Lung (tissue), 12 donors: ENCODE data around the gene YRDC. TPM values are rescaled to one million over a fixed set of nuclear protein-coding genes. Genes with fewer than 3 reads are reported as not detected.

ENCODE experiments used
- ATAC-seq: fragments of 200-7000 bp; cut with Tn5 transposase; one replicate; pipeline ENCODE4 v1.9.1; 2020; ENCODE audit warnings: moderate number of reproducible peaks; ENCODE audit not compliant: insufficient read depth, low FRiP score
- DNase-seq, 3 donors: peaks; one replicate each; pipeline ENCODE4 v3.0.0-alpha.2; 2013 to 2017
- H3K27ac ChIP-seq, 2 donors: one replicate each; pipeline ENCODE4 v1.5.1; 2013; ENCODE audit warnings: mild to moderate bottlenecking in 2 of 2, moderate library complexity in 2 of 2, control low read depth in 1 of 2, inconsistent platforms in 1 of 2, low read depth in 1 of 2, low read length in 1 of 2
- H3K27me3 ChIP-seq, 3 donors: one replicate each; pipeline ENCODE4 v1.5.1; 2013; ENCODE audit warnings: low read length in 2 of 3; ENCODE audit not compliant: control insufficient read depth in 3 of 3, insufficient read depth in 3 of 3
- H3K36me3 ChIP-seq, 4 donors: one replicate each; pipeline ENCODE4 v1.5.1; 2013; ENCODE audit warnings: low read length in 4 of 4, mild to moderate bottlenecking in 1 of 4, moderate library complexity in 1 of 4; ENCODE audit not compliant: control insufficient read depth in 4 of 4, insufficient read depth in 4 of 4
- H3K4me1 ChIP-seq, 5 donors: one replicate each; pipeline ENCODE4 v1.5.1; 2013; ENCODE audit warnings: low read length in 5 of 5, mild to moderate bottlenecking in 2 of 5, moderate library complexity in 1 of 5; ENCODE audit not compliant: control insufficient read depth in 5 of 5, insufficient read depth in 5 of 5
- H3K4me3 ChIP-seq: one replicate; pipeline ENCODE4 v1.5.1; 2013; ENCODE audit warnings: mild to moderate bottlenecking, control low read depth, moderate library complexity
- H3K9ac ChIP-seq, 2 donors: one replicate each; pipeline ENCODE4 v1.5.1; 2013; ENCODE audit warnings: low read length in 2 of 2, control low read depth in 1 of 2; ENCODE audit not compliant: insufficient read depth in 1 of 2
- H3K9me3 ChIP-seq, 4 donors: one replicate each; pipeline ENCODE4 v1.5.1; 2013; ENCODE audit warnings: low read length in 3 of 4, mild to moderate bottlenecking in 1 of 4, moderate library complexity in 1 of 4; ENCODE audit not compliant: control insufficient read depth in 4 of 4, insufficient read depth in 3 of 4
- WGBS, 2 donors: extraction: QIAGEN DNeasy Blood & Tissue Kit; methylation state at CpG; one replicate each; pipeline ENCODE4 v1.1.7; 2013; 5-methylcytosine and 5-hydroxymethylcytosine counted together
- polyA plus RNA-seq, 2 donors: library from polyadenylated mRNA; stranded (reverse); fragments of 200-250 nt; gene quantifications; one replicate each; pipeline ENCODE4 v1.2.1, GENCODE V29; 2013
- total RNA-seq, 2 donors: library from RNA; depleted of rRNA in 1 of 2; stranded (reverse); fragments of >200 nt in 1 of 2; gene quantifications; one replicate each; pipeline ENCODE4 v1.2.1, GENCODE V29; 2014 to 2021
- TF ChIP-seq, protein P1 (sequence below): IDR thresholded peaks from 2 replicates; pipeline ENCODE4 v1.5.1; 2012; ENCODE audit warnings: mild to moderate bottlenecking; ENCODE audit errors: control extremely low read depth, extremely low read depth
- donor health status: control.
- donor health status: control.
- donor health status: Bipolar disorder and iron deficiency.
- donor health status: healthy.
- donor health status: DM: yes; HTN: yes; CAD: no.

Gene YRDC
- total and polyA plus RNA-seq, 4 donors: 9.5 to 26.2 (median 15.1) TPM

DNA sequence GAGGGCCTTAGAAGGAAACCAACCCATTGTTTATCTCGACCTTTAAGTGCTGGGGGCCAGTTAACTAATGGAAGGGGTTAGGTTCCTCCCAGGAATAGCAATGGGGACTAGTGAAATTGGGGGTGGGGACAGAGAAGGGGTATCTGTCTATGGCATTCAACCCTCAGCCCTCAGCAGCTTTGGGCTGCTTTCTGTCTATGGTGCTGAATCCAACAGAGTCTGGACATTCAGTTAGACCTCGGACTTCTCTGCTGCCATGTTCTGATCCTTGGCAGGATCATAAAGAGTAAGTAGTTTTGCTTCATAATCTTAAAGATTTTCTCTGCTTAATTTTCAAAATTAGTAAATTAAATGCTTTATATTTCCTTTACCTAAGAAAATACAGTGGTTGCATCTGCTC is 40.5 kb downstream of the YRDC start:
- ATAC-seq (no peak), DNase-seq (no peak)
- peaks cover 0 to 2% (median 0%) of the 10 kb centered on the region in 5 donors for H3K4me1 ChIP-seq
- no peaks in the 10 kb centered on the region for H3K36me3 ChIP-seq
- H3K9ac ChIP-seq: no peak overlapping the region
- H3K27ac ChIP-seq: no peak overlapping the region
- TF ChIP-seq, protein P1, sequence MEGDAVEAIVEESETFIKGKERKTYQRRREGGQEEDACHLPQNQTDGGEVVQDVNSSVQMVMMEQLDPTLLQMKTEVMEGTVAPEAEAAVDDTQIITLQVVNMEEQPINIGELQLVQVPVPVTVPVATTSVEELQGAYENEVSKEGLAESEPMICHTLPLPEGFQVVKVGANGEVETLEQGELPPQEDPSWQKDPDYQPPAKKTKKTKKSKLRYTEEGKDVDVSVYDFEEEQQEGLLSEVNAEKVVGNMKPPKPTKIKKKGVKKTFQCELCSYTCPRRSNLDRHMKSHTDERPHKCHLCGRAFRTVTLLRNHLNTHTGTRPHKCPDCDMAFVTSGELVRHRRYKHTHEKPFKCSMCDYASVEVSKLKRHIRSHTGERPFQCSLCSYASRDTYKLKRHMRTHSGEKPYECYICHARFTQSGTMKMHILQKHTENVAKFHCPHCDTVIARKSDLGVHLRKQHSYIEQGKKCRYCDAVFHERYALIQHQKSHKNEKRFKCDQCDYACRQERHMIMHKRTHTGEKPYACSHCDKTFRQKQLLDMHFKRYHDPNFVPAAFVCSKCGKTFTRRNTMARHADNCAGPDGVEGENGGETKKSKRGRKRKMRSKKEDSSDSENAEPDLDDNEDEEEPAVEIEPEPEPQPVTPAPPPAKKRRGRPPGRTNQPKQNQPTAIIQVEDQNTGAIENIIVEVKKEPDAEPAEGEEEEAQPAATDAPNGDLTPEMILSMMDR: no peak
- no peak overlapping the region for H3K4me3 ChIP-seq
- H3K27me3 ChIP-seq: peaks cover 11 to 45% (median 24%) of the 10 kb centered on the region in 3 donors
- 23 to 26% methylated on average over 2 of the region's 2 CpGs for WGBS, 2 donors
- H3K9me3 ChIP-seq: peaks cover 0 to 11% (median 0%) of the 10 kb centered on the region in 4 donors

- Histone ChIP-seq H3K4me3 (no peak overlapping the region), H3K9ac (no peak overlapping the region), H3K27me3 (peaks cover 12 to 49% (median 27%) of the 10 kb centered on the region in 3 donors), H3K36me3 (no peaks in the 10 kb centered on the region), H3K27ac (no peak overlapping the region), H3K4me1 (peaks cover 0 to 2% (median 0%) of the 10 kb centered on the region in 5 donors), H3K9me3 (peaks cover 0 to 19% (median 0%) of the 10 kb centered on the region in 4 donors)
- no peak for DNase-seq
- TF ChIP-seq, protein P1: no peak
- WGBS, 2 donors: 8 to 9% methylated on average over 27 of the region's 27 CpGs
- no peak for ATAC-seq
Measured at GRCh38 chr1:37765916-37766664, 41.9 kb downstream of the YRDC start.

GRCh38 chr1:37764888-37765441 is 43.0 kb downstream of the YRDC start, which contains the start of gene EPHA10:
TSS of gene EPHA10 (minus strand) at chr1:37765120. CDS start at chr1:37765066, 54 bp downstream.
- no peak within 1 kb of the TSS for H3K9ac ChIP-seq
- H3K27me3 ChIP-seq: peaks cover 12 to 52% (median 27%) of the 10 kb centered on the region in 3 donors
- peaks cover 0 to 19% (median 0%) of the 10 kb centered on the region in 4 donors for H3K9me3 ChIP-seq
- H3K36me3 ChIP-seq: no peaks in the 10 kb centered on the region
- no peak for ATAC-seq
- H3K4me1 ChIP-seq: peaks cover 0 to 2% (median 0%) of the 10 kb centered on the region in 5 donors
- H3K4me3 ChIP-seq: no peak within 1 kb of the TSS
- TF ChIP-seq, protein P1: no peak
- no peak within 1 kb of the TSS for H3K27ac ChIP-seq
- DNase-seq: no peak
- whole genome bisulfite sequencing, 2 donors: 6 to 8% methylated on average over 33 of the region's 33 CpGs
